Testis (tissue), 2 donors: ENCODE measurements around the gene DALRD3.

Experiments
- POLR2A ChIP-seq: fragments of 450-650 bp; IDR thresholded peaks from one replicate; pipeline ENCODE4 v1.6.1; 2017; ENCODE audit warnings: antibody characterized with exemption, mild to moderate bottlenecking, moderate library complexity
- TF ChIP-seq, protein P1 (sequence below), 3 experiments: fragments of 450-650 bp in 2 of 3; fragments of 200-600 bp in 1 of 3; sonication (generic) in 1 of 3; IDR thresholded peaks; one replicate each; pipeline ENCODE4 v1.5.1; 2016 to 2019; ENCODE audit warnings: antibody characterized with exemption in 3 of 3, mild to moderate bottlenecking in 2 of 3, moderate library complexity in 1 of 3

DNA sequence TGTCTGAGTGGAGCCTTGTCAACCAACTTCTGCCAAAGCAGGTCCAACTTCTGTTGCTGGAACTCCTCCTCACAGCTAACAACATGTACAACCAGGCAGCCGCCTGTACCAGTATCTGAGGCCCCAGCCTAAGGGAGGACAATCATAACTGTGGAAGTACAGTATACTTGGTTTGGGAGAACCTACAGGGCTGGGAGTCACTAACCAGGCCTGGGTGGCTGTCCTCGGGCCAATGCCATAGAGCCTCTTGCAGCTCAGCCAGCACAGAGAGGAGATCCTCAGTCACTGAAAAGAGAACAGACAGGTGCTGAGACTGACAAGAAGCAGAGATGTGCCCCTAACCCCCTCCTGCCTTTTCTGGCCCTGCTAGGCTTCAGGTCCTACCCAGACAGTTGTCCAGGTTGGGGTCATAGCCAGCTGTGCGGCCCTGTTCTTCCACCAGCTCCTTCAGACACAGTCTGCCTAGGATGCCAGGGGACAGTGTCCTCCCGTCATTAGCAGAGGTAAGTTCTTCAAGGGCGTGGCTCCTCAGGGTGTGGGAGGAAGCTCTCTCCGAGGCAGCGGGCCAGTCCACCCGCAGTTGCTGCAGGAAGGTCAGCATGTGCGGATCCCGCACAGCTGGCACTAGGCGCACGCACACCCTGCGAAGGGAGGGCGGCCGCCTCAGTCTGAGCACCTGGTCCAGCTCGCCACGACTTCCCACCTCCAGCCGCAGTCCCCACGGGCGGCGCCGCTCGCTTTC is 980 bp downstream of the DALRD3 start:
- TF ChIP-seq POLR2A: no peak
- TF ChIP-seq, protein P1, sequence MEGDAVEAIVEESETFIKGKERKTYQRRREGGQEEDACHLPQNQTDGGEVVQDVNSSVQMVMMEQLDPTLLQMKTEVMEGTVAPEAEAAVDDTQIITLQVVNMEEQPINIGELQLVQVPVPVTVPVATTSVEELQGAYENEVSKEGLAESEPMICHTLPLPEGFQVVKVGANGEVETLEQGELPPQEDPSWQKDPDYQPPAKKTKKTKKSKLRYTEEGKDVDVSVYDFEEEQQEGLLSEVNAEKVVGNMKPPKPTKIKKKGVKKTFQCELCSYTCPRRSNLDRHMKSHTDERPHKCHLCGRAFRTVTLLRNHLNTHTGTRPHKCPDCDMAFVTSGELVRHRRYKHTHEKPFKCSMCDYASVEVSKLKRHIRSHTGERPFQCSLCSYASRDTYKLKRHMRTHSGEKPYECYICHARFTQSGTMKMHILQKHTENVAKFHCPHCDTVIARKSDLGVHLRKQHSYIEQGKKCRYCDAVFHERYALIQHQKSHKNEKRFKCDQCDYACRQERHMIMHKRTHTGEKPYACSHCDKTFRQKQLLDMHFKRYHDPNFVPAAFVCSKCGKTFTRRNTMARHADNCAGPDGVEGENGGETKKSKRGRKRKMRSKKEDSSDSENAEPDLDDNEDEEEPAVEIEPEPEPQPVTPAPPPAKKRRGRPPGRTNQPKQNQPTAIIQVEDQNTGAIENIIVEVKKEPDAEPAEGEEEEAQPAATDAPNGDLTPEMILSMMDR (IDR thresholded peaks at IDR 0.05): no peak
